Renal cortical epithelial cell (primary cell): ENCODE measurements around the gene OPCML. TPM values are rescaled to one million over a fixed set of nuclear protein-coding genes. Genes with fewer than 3 reads are reported as not detected.

Source experiments
- DNase-seq: peaks from one replicate; pipeline ENCODE4 v3.0.0-alpha.2; 2011; ENCODE audit warnings: low read depth
- total RNA-seq: library from RNA; depleted of rRNA; stranded (reverse); fragments of >200 nt; gene quantifications from 2 replicates; pipeline ENCODE4 v1.2.3, GENCODE V29; 2014

Gene OPCML
- total RNA-seq, 1 donor from 2014 or later, result not detected

- DNase-seq, result no peak
Observed at GRCh38 chr11:133409799-133410198, 122.5 kb downstream of the OPCML start.

- no peak for DNase-seq
Observed at GRCh38 chr11:133408936-133409335, 123.4 kb downstream of the OPCML start.

GRCh38 chr11:133408402-133408801, 123.9 kb downstream of the OPCML start:
- no peak for DNase-seq

- no peak for DNase-seq
Observed at GRCh38 chr11:133406489-133406888, 125.8 kb downstream of the OPCML start.

GRCh38 chr11:133403900-133404299, 128.4 kb downstream of the OPCML start:
- DNase-seq, result no peak

GRCh38 chr11:133402551-133402950, 129.8 kb downstream of the OPCML start:
- no peak for DNase-seq

GRCh38 chr11:133399855-133400625, 132.3 kb downstream of the OPCML start:
- DNase-seq, result no peak

GRCh38 chr11:133399294-133399693, 133.0 kb downstream of the OPCML start:
- no peak for DNase-seq

GRCh38 chr11:133390803-133391202, 141.5 kb downstream of the OPCML start:
- DNase-seq, result no peak

GRCh38 chr11:133388975-133389568, 143.2 kb downstream of the OPCML start:
- DNase-seq, result no peak

- DNase-seq, result no peak
Observed at GRCh38 chr11:133388260-133388659, 144.0 kb downstream of the OPCML start.

- no peak for DNase-seq
Observed at GRCh38 chr11:133386852-133387251, 145.4 kb downstream of the OPCML start.

- DNase-seq, result no peak
Observed at GRCh38 chr11:133386262-133386661, 146.0 kb downstream of the OPCML start.

- no peak for DNase-seq
Observed at GRCh38 chr11:133385781-133386180, 146.5 kb downstream of the OPCML start.

GRCh38 chr11:133384731-133385130, 147.6 kb downstream of the OPCML start:
- no peak for DNase-seq

GRCh38 chr11:133383689-133384088, 148.6 kb downstream of the OPCML start:
- DNase-seq, result no peak

- no peak for DNase-seq
Observed at GRCh38 chr11:133383201-133383600, 149.1 kb downstream of the OPCML start.

GRCh38 chr11:133382131-133382812, 150.0 kb downstream of the OPCML start:
- DNase-seq, result no peak

GRCh38 chr11:133381761-133382130, 150.6 kb downstream of the OPCML start:
- no peak for DNase-seq

GRCh38 chr11:133366147-133366546, 166.2 kb downstream of the OPCML start:
- DNase-seq, result no peak

GRCh38 chr11:133362916-133363315, 169.4 kb downstream of the OPCML start:
- DNase-seq, result no peak

- no peak for DNase-seq
Observed at GRCh38 chr11:133362156-133362555, 170.1 kb downstream of the OPCML start.

- DNase-seq, result no peak
Observed at GRCh38 chr11:133361689-133361994, 170.7 kb downstream of the OPCML start.
